OCI-LY1 (cell line): ENCODE results near the gene MRPL51.

Source experiments
- H2AFZ ChIP-seq: fragments of 200-600 bp; sonication (generic), shearing (Covaris generic); 2 replicates; pipeline ENCODE4 v1.6.0; 2014; ENCODE audit warnings: antibody characterized with exemption, mild to moderate bottlenecking, low read length
- H3F3A ChIP-seq: fragments of 200-600 bp; sonication (generic), shearing (Covaris generic); 2 replicates; pipeline ENCODE4 v1.6.0; 2014; ENCODE audit warnings: mild to moderate bottlenecking, antibody characterized with exemption, low read length, moderate library complexity; ENCODE audit not compliant: insufficient read depth
- H3K27ac ChIP-seq: fragments of 200-600 bp; sonication (generic); 2 replicates; pipeline ENCODE4 v1.5.1; 2014; ENCODE audit warnings: low read length, mixed run types, mild to moderate bottlenecking, low read depth; ENCODE audit not compliant: poor library complexity, severe bottlenecking
- H3K27me3 ChIP-seq: fragments of 200-600 bp; sonication (generic); 2 replicates; pipeline ENCODE4 v1.6.0; 2014; ENCODE audit warnings: antibody characterized with exemption, mild to moderate bottlenecking, low read length, moderate library complexity; ENCODE audit not compliant: insufficient read depth
- H3K36me3 ChIP-seq: fragments of 200-600 bp; sonication (generic); 2 replicates; pipeline ENCODE4 v1.6.1; 2014; ENCODE audit warnings: mild to moderate bottlenecking, antibody characterized with exemption, low read length, moderate library complexity, mixed read lengths; ENCODE audit not compliant: insufficient read depth
- H3K4me1 ChIP-seq: fragments of 200-600 bp; sonication (generic); 2 replicates; pipeline ENCODE4 v1.5.1; 2014; ENCODE audit warnings: mild to moderate bottlenecking, low read length, moderate library complexity; ENCODE audit not compliant: insufficient read depth, severe bottlenecking
- H3K4me2 ChIP-seq: fragments of 200-600 bp; sonication (generic), shearing (Covaris generic); 2 replicates; pipeline ENCODE4 v1.6.1; 2014; ENCODE audit warnings: low read length
- H3K4me3 ChIP-seq: fragments of 200-600 bp; sonication (generic); 2 replicates; pipeline ENCODE4 v1.5.1; 2014; ENCODE audit warnings: low read length, low read depth, mild to moderate bottlenecking, mixed read lengths; ENCODE audit not compliant: poor library complexity, severe bottlenecking
- H3K79me2 ChIP-seq: fragments of 200-600 bp; shearing (Covaris generic); 2 replicates; pipeline ENCODE4 v1.6.1; 2016; ENCODE audit warnings: mixed run types, low read length, mixed read lengths; ENCODE audit not compliant: insufficient read depth
- H3K9ac ChIP-seq: fragments of 200-600 bp; sonication (generic), shearing (Covaris generic); 2 replicates; pipeline ENCODE4 v1.6.1; 2014; ENCODE audit warnings: mild to moderate bottlenecking, low read length, mixed read lengths
- H3K9me2 ChIP-seq: fragments of 200-600 bp; sonication (generic), shearing (Covaris generic); 2 replicates; pipeline ENCODE4 v1.6.1; 2014; ENCODE audit warnings: low read depth, mild to moderate bottlenecking, low read length, mixed read lengths
- H3K9me3 ChIP-seq: fragments of 200-600 bp; shearing (Covaris generic); 2 replicates; pipeline ENCODE4 v1.6.1; 2014; ENCODE audit warnings: low read length, mixed read lengths
- H4K20me1 ChIP-seq: fragments of 200-600 bp; sonication (generic), shearing (Covaris generic); 2 replicates; pipeline ENCODE4 v1.6.0; 2016; ENCODE audit warnings: mild to moderate bottlenecking, low read length; ENCODE audit not compliant: insufficient read depth
- EZH2 ChIP-seq: fragments of 200-600 bp; sonication (generic), shearing (Covaris generic); IDR thresholded peaks from 2 replicates; pipeline ENCODE4 v1.8.0; 2017; ENCODE audit warnings: borderline replicate concordance, mixed run types, mild to moderate bottlenecking, antibody characterized with exemption, low read length, moderate library complexity, mixed read lengths
- TF ChIP-seq, protein P1 (sequence below): fragments of 200-600 bp; sonication (generic), shearing (Covaris generic); IDR thresholded peaks from 2 replicates; pipeline ENCODE4 v1.5.1; 2017; ENCODE audit warnings: mild to moderate bottlenecking, antibody characterized with exemption, low read length, moderate library complexity, mixed read lengths

The MRPL51 gene

DNA sequence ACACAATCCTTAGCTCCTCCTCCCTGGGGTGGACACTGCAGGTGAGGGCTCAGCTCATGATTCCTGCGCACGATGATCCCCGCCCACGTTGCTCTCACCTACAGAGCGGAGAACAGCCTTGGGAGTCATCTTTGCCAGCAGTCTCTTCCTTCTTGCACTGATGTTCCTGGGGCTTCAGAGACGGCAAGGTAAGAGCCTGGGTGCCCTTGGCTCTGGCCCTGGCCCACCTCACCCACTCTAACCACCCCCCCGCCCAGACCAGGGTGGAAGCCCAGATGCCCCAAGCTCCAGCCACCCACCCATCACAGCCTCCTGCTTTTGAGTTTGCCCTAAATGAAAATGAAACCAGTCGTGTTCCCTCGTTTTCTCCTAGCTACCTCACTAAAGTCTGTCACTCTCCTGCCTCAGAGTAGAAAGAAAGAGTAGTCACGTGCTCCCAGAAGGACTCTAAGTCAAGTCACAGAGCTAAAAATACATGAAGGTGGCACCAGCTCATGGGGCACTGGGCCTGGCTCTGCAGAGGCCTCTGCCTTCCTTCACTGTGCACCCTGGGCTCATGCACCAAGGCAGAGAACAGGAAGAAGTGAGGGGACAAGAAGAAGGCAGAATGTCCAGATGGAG is 32.2 kb downstream of the MRPL51 start:
- H3K4me1 ChIP-seq, result peaks cover 55% of the 10 kb centered on the region
- TF ChIP-seq, protein P1, sequence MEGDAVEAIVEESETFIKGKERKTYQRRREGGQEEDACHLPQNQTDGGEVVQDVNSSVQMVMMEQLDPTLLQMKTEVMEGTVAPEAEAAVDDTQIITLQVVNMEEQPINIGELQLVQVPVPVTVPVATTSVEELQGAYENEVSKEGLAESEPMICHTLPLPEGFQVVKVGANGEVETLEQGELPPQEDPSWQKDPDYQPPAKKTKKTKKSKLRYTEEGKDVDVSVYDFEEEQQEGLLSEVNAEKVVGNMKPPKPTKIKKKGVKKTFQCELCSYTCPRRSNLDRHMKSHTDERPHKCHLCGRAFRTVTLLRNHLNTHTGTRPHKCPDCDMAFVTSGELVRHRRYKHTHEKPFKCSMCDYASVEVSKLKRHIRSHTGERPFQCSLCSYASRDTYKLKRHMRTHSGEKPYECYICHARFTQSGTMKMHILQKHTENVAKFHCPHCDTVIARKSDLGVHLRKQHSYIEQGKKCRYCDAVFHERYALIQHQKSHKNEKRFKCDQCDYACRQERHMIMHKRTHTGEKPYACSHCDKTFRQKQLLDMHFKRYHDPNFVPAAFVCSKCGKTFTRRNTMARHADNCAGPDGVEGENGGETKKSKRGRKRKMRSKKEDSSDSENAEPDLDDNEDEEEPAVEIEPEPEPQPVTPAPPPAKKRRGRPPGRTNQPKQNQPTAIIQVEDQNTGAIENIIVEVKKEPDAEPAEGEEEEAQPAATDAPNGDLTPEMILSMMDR, result no peak
- TF ChIP-seq EZH2, result no peak
- peak overlapping the region; percentile 16 for H3K4me2 ChIP-seq
- 0 out of 2 replicates have a peak, but pooled peaks cover 3% of the 10 kb centered on the region for H3F3A ChIP-seq
- no peaks in the 10 kb centered on the region for H4K20me1 ChIP-seq
- H3K9ac ChIP-seq, result peak overlapping the region; percentile 46
- H3K27ac ChIP-seq, result peak overlapping the region; percentile 92
- no peak overlapping the region for H3K4me3 ChIP-seq
- peaks cover 87% of the 10 kb centered on the region for H3K36me3 ChIP-seq
- no peak overlapping the region for H2AFZ ChIP-seq
- H3K9me2 ChIP-seq, result no peaks in the 10 kb centered on the region
- no peaks in the 10 kb centered on the region for H3K27me3 ChIP-seq
- no peaks in the 10 kb centered on the region for H3K9me3 ChIP-seq
- H3K79me2 ChIP-seq, result no peaks in the 10 kb centered on the region

DNA sequence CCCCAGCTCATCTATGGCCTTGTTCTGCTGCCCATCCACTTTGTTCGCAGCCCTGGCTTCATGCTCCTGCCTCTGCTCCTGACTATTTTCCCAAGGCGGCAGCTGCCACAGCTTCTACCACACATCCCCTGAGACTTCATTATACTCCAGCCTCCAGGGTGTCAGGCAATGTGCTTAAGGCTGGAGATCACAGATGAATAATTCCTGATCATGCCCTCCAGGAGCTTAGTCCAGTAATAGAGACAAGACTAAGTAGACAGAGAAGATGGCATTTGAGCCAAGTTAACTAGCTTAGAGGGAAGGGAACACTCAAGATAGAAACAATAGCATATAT is 34.1 kb downstream of the MRPL51 start:
- no peak for TF ChIP-seq EZH2
- TF ChIP-seq, protein P1, result no peak
- H2AFZ ChIP-seq, result no peak overlapping the region
- peaks cover 44% of the 10 kb centered on the region for H3K4me1 ChIP-seq
- 0 out of 2 replicates have a peak, but pooled peaks cover 3% of the 10 kb centered on the region for H3F3A ChIP-seq
- no peak overlapping the region for H3K4me3 ChIP-seq
- no peaks in the 10 kb centered on the region for H3K9me2 ChIP-seq
- H3K9ac ChIP-seq, result no peak overlapping the region
- no peaks in the 10 kb centered on the region for H4K20me1 ChIP-seq
- no peaks in the 10 kb centered on the region for H3K27me3 ChIP-seq
- peak overlapping the region; percentile 49 for H3K27ac ChIP-seq
- H3K4me2 ChIP-seq, result no peak overlapping the region
- no peaks in the 10 kb centered on the region for H3K79me2 ChIP-seq
- H3K9me3 ChIP-seq, result no peaks in the 10 kb centered on the region
- peaks cover 85% of the 10 kb centered on the region for H3K36me3 ChIP-seq

DNA sequence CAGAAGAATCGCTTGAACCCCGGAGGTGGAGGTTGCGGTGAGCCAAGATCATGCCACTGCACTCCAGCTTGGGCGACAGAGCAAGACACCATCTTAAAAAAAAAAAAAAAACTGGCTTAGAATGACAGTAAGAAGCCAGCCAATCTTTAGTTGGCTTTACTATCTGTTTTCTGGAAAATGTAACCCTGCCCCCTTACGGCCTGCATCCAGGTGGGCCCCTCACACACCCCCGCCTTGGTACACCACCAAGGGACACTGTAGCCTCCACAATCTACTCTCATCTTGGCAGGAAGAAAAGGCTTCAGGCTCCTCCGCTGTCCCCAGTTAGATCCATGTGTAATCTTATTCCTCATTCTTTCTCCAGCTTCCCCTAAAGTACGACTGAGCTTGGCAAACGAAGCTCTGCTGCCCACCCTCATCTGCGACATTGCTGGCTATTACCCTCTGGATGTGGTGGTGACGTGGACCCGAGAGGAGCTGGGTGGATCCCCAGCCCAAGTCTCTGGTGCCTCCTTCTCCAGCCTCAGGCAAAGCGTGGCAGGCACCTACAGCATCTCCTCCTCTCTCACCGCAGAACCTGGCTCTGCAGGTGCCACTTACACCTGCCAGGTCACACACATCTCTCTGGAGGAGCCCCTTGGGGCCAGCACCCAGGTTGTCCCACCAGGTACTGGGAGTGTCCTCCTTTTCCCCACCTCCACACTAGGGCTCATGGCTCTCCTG is 34.6 kb downstream of the MRPL51 start:
- no peaks in the 10 kb centered on the region for H3K9me3 ChIP-seq
- H3K36me3 ChIP-seq, result peaks cover 85% of the 10 kb centered on the region
- no peak overlapping the region for H3K4me2 ChIP-seq
- H4K20me1 ChIP-seq, result no peaks in the 10 kb centered on the region
- H3K4me1 ChIP-seq, result peaks cover 39% of the 10 kb centered on the region
- H3K79me2 ChIP-seq, result no peaks in the 10 kb centered on the region
- no peak overlapping the region for H3K4me3 ChIP-seq
- peak overlapping the region; percentile 49 for H3K27ac ChIP-seq
- no peak overlapping the region for H3K9ac ChIP-seq
- no peaks in the 10 kb centered on the region for H3K27me3 ChIP-seq
- TF ChIP-seq, protein P1, result no peak
- TF ChIP-seq EZH2, result no peak
- H3F3A ChIP-seq, result 0 out of 2 replicates have a peak, but pooled peaks cover 3% of the 10 kb centered on the region
- no peaks in the 10 kb centered on the region for H3K9me2 ChIP-seq
- no peak overlapping the region for H2AFZ ChIP-seq
